ENCODE measurements around the gene NEK8.

The NEK8 gene

GRCh38 chr17:28744972-28745785 lies 16.6 kb downstream of the NEK8 start:
- DNase-seq = peak; percentile 50

- DNase-seq = no peak
Observed at GRCh38 chr17:28745786-28746411, 17.3 kb downstream of the NEK8 start.

GRCh38 chr17:28746611-28747050 lies 18.0 kb downstream of the NEK8 start:
- no peak for DNase-seq

GRCh38 chr17:28747051-28747691 lies 18.6 kb downstream of the NEK8 start:
- DNase-seq = no peak

GRCh38 chr17:28747801-28748750 lies 19.5 kb downstream of the NEK8 start:
- DNase-seq = no peak

GRCh38 chr17:28748852-28749515 lies 20.4 kb downstream of the NEK8 start:
- no peak for DNase-seq

GRCh38 chr17:28749516-28750177 lies 21.1 kb downstream of the NEK8 start:
- no peak for DNase-seq

GRCh38 chr17:28750178-28751047 lies 21.8 kb downstream of the NEK8 start:
- DNase-seq = peak; percentile 95

GRCh38 chr17:28751600-28752366 lies 23.2 kb downstream of the NEK8 start:
- DNase-seq = no peak

GRCh38 chr17:28755486-28755885 lies 26.9 kb downstream of the NEK8 start:
- no peak for DNase-seq

GRCh38 chr17:28756049-28756804 lies 27.6 kb downstream of the NEK8 start:
- no peak for DNase-seq

GRCh38 chr17:28758411-28759121 lies 30.0 kb downstream of the NEK8 start:
- no peak for DNase-seq

- DNase-seq = no peak
Observed at GRCh38 chr17:28759256-28759865, 30.8 kb downstream of the NEK8 start.

GRCh38 chr17:28760601-28761562 lies 32.3 kb downstream of the NEK8 start:
- DNase-seq = no peak

- peak; percentile 66 for DNase-seq
Observed at GRCh38 chr17:28763137-28763799, 34.7 kb downstream of the NEK8 start.

GRCh38 chr17:28763804-28764266 lies 35.2 kb downstream of the NEK8 start:
- peak; percentile 84 for DNase-seq
